ENCODE measurements around the gene GLYR1. TPM values are rescaled to one million over a fixed set of nuclear protein-coding genes. Genes with fewer than 3 reads are reported as not detected.

The GLYR1 gene
- total RNA-seq, 1 experiment from 2014 or later = 30.6 TPM

GRCh38 chr16:4783951-4784336 lies 63.1 kb downstream of the GLYR1 start:
- intact Hi-C loops (cut with micrococcal nuclease) = no loop called here
- H3K4me1 ChIP-seq (ENCODE audit: insufficient read depth, low read length) = peaks cover 5% of the 10 kb centered on the region; the same call in 1 of the 2 replicates
- no peak for ATAC-seq
- H4K20me1 ChIP-seq (ENCODE audit: low read length) = no peaks in the 10 kb centered on the region
- H3K79me2 ChIP-seq (ENCODE audit: low read length) = no peaks in the 10 kb centered on the region
- no peaks in the 10 kb centered on the region for H3K36me3 ChIP-seq (ENCODE audit: low read depth, low read length)
- H3K4me3 ChIP-seq (ENCODE audit: low read length) = no peak overlapping the region
- no peak overlapping the region for H2AFZ ChIP-seq (ENCODE audit: low read length)
- TF ChIP-seq CTCF (conservative IDR thresholded peaks at IDR 0.05; ENCODE audit: low read depth, low read length) = no peak
- TF ChIP-seq EZH2 (IDR thresholded peaks at IDR 0.05; ENCODE audit: low read length, unreplicated experiment) = no peak
- no peak for TF ChIP-seq EZH2phosphoT487 (IDR thresholded peaks at IDR 0.05; ENCODE audit: borderline replicate concordance, low read length)
- no peak overlapping the region for H3K4me2 ChIP-seq (ENCODE audit: low read length)
- no peaks in the 10 kb centered on the region for H3F3A ChIP-seq (ENCODE audit: low read length, unreplicated experiment)
- DNase-seq = no peak
- CTCF ChIA-PET = no interaction called here
- no TSS peak for BruUV-seq (replicated peaks)
- no peaks in the 10 kb centered on the region for H3K9me2 ChIP-seq (replicated peaks; ENCODE audit: low read length)
- no peaks in the 10 kb centered on the region for H3K9me3 ChIP-seq (ENCODE audit: low read length)
- POLR2A ChIA-PET (ENCODE audit: unreplicated experiment) = no interaction called here
- no peaks in the 10 kb centered on the region for H3K27me3 ChIP-seq (ENCODE audit: low read length)
- H3K9ac ChIP-seq (ENCODE audit: low read length) = no peak overlapping the region
- H3K27ac ChIP-seq (ENCODE audit: low read length) = no peak overlapping the region

DNA sequence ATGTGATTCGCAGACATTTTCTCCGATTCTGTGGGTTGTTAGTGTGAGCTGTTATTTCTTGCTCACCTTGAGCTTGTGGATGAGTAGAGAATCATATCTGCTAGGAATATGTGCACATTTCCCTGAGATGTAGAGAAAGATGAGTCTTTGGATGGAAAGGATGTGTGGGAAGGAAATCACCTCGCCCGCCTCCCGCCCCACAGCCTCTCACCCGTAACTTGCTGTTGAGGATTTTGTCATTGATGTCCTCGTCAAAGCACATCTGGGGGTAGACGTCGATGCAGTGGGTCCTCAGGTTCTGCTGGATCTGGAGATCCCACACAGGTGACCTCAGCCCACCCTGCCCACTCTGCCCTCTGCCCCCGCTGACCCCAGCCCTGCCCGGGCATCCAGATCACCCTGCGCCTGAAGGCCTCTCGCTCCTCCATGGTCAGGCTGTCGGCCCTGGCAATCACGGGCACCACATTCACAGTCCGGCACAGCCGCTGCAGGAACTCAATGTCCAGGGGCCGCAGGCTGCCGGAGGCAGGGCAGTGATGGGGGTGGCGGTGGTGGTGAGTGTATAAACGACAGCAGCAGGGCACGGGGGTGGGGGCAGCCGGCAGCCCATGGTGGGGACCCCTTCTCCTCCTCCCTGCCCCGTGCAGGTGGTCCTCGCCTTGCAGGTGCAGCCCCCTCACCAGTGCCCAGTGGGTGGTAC lies 63.7 kb downstream of the GLYR1 start:
- CTCF ChIA-PET = no interaction called here
- Histone ChIP-seq H2AFZ (ENCODE audit: low read length) (no peak overlapping the region), H3K4me2 (ENCODE audit: low read length) (no peak overlapping the region), H3K36me3 (ENCODE audit: low read depth, low read length) (no peaks in the 10 kb centered on the region), H3K9me2 (replicated peaks; ENCODE audit: low read length) (no peaks in the 10 kb centered on the region), H3K4me3 (ENCODE audit: low read length) (no peak overlapping the region), H4K20me1 (ENCODE audit: low read length) (no peaks in the 10 kb centered on the region), H3F3A (ENCODE audit: low read length, unreplicated experiment) (no peaks in the 10 kb centered on the region), H3K27me3 (ENCODE audit: low read length) (no peaks in the 10 kb centered on the region), H3K79me2 (ENCODE audit: low read length) (no peaks in the 10 kb centered on the region), H3K9me3 (ENCODE audit: low read length) (no peaks in the 10 kb centered on the region), H3K27ac (ENCODE audit: low read length) (no peak overlapping the region), H3K4me1 (ENCODE audit: insufficient read depth, low read length) (peaks cover 5% of the 10 kb centered on the region; the same call in 1 of the 2 replicates), H3K9ac (ENCODE audit: low read length) (no peak overlapping the region)
- no peak for TF ChIP-seq EZH2phosphoT487 (IDR thresholded peaks at IDR 0.05; ENCODE audit: borderline replicate concordance, low read length)
- no peak for DNase-seq
- POLR2A ChIA-PET (ENCODE audit: unreplicated experiment) = no interaction called here
- no TSS peak for BruUV-seq (replicated peaks)
- no peak for ATAC-seq
- intact Hi-C loops (cut with micrococcal nuclease) = no loop called here

DNA sequence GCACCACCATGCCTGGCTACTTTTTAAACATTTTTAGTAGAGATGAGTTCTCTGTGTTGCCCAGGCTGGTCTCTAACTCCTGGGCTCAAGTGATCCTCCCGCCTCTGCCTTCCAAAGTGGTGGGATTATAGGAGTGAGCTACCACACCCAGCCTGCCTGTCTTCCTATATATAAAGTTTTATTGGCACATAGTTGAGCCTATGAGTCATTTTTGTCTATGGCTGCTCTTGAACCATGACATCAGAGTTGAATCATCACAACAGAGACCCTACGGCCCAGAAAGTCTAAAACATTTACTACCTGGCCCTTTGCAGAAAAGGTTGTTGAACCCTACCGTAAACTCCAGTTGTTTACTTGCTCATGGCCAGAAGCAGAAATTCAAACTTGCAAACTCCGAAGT lies 66.9 kb downstream of the GLYR1 start:
- intact Hi-C loops (cut with micrococcal nuclease) = no loop called here
- no TSS peak for BruUV-seq (replicated peaks)

More for the DNA sequence above, 66.9 kb downstream of the GLYR1 start:
- Histone ChIP-seq H3F3A (ENCODE audit: low read length, unreplicated experiment) (no peaks in the 10 kb centered on the region), H3K9ac (ENCODE audit: low read length) (no peak overlapping the region), H3K4me1 (ENCODE audit: insufficient read depth, low read length) (peaks cover 5% of the 10 kb centered on the region; the same call in 1 of the 2 replicates), H4K20me1 (ENCODE audit: low read length) (no peaks in the 10 kb centered on the region), H3K9me3 (ENCODE audit: low read length) (no peaks in the 10 kb centered on the region), H3K4me2 (ENCODE audit: low read length) (no peak overlapping the region), H3K27me3 (ENCODE audit: low read length) (no peaks in the 10 kb centered on the region), H3K4me3 (ENCODE audit: low read length) (no peak overlapping the region), H3K36me3 (ENCODE audit: low read depth, low read length) (no peaks in the 10 kb centered on the region), H3K9me2 (replicated peaks; ENCODE audit: low read length) (no peaks in the 10 kb centered on the region), H3K27ac (ENCODE audit: low read length) (no peak overlapping the region), H3K79me2 (ENCODE audit: low read length) (no peaks in the 10 kb centered on the region), H2AFZ (ENCODE audit: low read length) (no peak overlapping the region)
- DNase-seq (peak; percentile 38), ATAC-seq (no peak)
- TF ChIP-seq CTCF (conservative IDR thresholded peaks at IDR 0.05; ENCODE audit: low read depth, low read length) (no peak), EZH2phosphoT487 (IDR thresholded peaks at IDR 0.05; ENCODE audit: borderline replicate concordance, low read length) (no peak), EZH2 (IDR thresholded peaks at IDR 0.05; ENCODE audit: low read length, unreplicated experiment) (no peak)
- CTCF ChIA-PET = no interaction called here
- POLR2A ChIA-PET (ENCODE audit: unreplicated experiment) = no interaction called here

Measured in PC-3 (cell line).